Stimulated activated CD8-positive, alpha-beta memory T cell treated with anti-CD3 and anti-CD28 coated beads, Interleukin-12 subunit alpha, Interleukin-12 subunit beta, amount 100 ng/mL, for 1 hour (primary cell): ENCODE data around the gene SLC6A7.
A peak's percentile ranks its signal among the peaks of the same experiment; 100 is the strongest.

ENCODE experiments used
- DNase-seq: peaks from one replicate; pipeline ENCODE4 v3.0.0-alpha.2; 2020; ENCODE audit warnings: low read depth

The SLC6A7 gene

DNA sequence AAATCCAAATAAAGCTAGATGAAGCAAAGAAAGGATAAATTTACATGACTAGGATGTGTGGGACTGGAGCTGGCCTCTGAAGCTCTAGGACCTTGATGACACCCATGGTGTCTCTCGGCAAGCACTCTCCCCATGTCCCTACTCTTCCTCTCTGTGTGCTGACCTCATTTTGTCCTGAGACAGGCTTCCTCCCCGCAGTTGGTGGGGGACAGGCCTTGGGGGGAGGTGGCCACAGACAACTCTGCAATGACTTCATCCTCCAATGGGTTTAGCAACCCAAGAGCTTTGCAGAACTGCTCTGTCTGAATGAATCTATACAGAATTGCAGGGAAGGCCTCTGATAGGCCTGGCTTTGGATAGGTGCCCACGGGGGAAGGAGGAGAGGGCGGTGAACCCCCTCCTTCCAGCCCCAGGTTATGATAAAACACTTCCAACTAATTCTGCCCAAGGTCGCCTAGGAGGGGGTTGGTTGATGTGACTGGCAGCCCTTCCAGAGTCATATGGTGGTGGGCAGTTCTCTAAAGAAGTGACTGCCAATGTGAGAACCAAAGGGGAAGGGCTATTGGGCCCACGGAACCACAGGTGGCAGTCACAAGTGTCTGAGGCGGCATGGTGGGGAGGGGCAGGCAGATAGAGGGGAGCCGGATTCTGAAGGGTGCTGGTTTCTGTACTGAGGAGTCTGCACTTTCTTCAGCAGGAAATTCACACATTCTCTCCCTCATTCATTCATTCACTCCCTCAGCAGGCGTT is 6.0 kb downstream of the SLC6A7 start:
- DNase-seq, result no peak

GRCh38 chr5:150196514-150196913 is 6.7 kb downstream of the SLC6A7 start:
- no peak for DNase-seq

- DNase-seq, result no peak
These were observed 7.1 kb downstream of the SLC6A7 start for GRCh38 chr5:150196986-150197385.

DNA sequence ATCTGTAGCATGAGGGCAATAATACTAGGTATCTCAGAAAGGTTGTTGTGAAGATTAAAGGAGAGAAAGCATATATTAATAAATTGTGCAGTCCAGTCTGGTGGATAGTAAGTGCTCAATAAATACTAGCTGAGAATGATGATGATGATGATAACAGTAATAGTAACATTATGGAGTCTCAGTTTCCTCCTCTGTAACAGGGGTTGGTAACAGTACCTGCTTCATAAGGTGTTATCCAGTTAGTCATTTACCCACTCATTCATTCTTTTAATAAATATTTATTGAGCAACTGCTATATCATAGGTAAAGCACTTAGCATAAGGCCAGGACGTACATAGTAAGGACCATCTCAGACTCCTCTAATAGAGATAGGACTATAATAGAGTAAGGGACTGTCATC is 7.6 kb downstream of the SLC6A7 start:
- DNase-seq, result no peak

- no peak for DNase-seq
These were observed 12.6 kb downstream of the SLC6A7 start for GRCh38 chr5:150202501-150202900.

- DNase-seq, result no peak
These were observed 14.1 kb downstream of the SLC6A7 start for GRCh38 chr5:150203832-150204589.

DNA sequence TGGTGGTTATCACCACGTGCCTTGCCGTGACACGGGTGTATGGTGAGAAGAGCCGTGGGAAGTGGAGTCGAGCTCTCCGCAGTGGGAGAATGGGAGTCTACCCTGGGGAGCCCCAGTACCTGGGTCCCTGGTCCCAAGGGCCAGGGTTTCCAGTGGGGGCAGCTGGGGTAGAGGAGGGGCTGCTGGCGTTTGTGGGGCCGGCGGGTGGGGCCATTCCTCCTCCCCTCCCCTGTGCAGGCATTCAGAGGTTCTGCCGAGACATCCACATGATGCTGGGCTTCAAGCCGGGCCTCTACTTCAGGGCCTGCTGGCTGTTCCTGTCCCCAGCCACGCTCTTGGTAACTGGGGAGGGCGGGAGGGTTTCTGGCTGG is 14.7 kb downstream of the SLC6A7 start:
- no peak for DNase-seq

- DNase-seq, result no peak
These were observed 16.4 kb downstream of the SLC6A7 start for GRCh38 chr5:150206098-150206778.

- DNase-seq, result no peak
These were observed 16.9 kb downstream of the SLC6A7 start for GRCh38 chr5:150206779-150207115.

- no peak for DNase-seq
These were observed 18.6 kb downstream of the SLC6A7 start for GRCh38 chr5:150208187-150209098.

DNA sequence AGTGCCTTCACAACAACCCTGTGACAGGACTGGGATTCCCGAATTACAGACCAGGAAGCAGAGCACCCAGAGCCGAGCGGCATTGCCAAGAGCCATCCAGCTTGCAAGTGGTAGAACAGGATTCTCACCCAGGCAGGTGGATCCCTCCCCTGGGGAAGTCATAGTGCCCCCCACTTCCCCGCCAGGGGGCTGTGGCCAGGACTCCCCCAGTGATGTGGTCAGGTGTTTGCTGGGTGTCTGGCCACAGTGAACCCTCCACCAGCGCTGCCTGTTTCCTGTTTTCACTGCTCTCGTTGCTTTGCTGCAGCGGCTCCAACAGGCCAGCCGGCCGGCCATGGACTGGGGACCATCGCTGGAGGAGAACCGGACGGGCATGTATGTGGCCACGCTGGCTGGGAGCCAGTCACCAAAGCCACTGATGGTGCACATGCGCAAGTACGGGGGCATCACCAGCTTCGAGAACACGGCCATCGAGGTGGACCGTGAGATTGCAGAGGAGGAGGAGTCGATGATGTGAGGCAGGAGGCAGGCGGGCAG is 19.3 kb downstream of the SLC6A7 start:
- DNase-seq, result peak; percentile 2

DNA sequence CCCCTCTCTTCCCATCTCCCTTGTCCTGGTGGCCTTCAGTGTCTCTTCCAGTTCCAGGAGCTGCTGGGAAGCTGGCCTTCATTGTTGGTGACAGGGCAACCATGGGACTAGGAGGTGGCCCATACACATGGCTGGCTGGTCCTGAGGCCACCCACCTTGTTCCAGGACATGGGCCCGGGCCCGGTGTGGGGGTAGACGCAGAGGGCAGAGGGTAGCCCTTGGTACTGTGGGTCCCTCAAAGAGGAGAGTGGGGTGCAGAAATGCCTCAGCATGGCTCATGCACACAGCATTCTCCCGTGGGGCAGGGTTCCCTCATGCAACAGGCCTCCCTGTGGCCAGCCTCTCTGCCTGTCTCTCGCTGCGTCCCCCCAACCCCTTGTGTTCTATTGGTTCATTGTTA is 20.8 kb downstream of the SLC6A7 start:
- DNase-seq, result no peak

DNA sequence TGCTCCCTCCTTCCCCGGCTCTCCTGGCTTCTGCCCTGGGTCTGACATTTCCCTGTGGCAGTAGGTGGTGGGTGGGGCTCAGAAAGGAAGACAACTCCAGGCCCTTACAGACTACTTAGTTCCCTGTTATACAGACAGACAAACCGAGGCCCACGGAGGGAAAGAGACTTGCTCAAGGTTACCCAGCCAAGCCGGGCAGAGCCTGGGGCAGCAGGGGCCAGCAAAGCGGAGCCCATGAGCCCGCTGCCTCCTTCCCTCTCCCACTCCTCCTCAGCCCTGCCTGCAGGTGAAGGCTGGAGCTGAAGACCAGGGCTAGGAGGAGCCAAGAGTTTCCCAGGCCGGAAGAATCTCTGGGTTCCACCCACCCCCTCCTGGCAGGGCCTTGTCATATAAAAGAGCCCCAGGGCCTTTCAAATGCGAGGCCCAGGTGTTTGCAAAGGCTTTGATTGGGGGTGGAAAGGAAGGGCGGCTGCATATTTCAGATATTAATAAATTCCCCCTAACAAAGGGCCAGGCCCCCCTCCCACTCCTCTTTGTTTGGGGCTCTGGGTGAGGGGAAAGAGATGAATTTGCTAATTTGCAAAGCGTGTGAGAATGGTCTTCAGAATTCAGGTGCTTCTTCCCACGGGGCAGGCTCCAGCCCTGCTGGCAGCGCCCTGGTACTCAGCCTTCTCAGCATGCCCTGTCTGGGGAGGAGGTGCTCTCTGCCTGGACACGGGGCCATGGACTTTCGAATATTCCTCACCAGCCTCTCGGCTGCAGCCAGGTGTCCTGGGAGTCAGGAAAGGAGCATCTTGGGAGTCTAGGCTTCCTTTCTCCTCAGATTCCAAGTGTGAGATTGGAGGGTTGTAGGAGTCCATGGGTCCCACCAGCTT is 21.5 kb downstream of the SLC6A7 start:
- no peak for DNase-seq

DNA sequence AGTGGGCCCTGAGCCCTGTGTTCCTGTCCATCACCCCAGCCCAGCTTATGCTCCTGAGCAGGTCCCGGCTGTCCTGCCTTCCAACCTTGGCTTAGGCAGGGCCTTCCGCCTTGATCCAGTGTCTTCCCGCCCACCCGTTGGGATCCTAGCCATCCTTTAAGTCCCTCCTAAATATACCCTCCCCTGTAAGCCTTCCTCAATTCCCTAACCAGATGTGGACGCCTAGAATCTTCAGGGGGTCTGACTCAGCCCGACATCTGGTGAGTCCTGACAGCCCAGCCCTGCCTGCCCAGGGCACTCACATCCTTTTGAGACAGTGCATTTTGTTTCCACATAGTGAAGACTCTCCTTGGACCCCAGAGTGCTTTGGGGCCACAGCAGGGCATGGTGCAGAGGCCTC is 23.7 kb downstream of the SLC6A7 start:
- no peak for DNase-seq

GRCh38 chr5:150214289-150214688 is 24.4 kb downstream of the SLC6A7 start:
- DNase-seq, result no peak

DNA sequence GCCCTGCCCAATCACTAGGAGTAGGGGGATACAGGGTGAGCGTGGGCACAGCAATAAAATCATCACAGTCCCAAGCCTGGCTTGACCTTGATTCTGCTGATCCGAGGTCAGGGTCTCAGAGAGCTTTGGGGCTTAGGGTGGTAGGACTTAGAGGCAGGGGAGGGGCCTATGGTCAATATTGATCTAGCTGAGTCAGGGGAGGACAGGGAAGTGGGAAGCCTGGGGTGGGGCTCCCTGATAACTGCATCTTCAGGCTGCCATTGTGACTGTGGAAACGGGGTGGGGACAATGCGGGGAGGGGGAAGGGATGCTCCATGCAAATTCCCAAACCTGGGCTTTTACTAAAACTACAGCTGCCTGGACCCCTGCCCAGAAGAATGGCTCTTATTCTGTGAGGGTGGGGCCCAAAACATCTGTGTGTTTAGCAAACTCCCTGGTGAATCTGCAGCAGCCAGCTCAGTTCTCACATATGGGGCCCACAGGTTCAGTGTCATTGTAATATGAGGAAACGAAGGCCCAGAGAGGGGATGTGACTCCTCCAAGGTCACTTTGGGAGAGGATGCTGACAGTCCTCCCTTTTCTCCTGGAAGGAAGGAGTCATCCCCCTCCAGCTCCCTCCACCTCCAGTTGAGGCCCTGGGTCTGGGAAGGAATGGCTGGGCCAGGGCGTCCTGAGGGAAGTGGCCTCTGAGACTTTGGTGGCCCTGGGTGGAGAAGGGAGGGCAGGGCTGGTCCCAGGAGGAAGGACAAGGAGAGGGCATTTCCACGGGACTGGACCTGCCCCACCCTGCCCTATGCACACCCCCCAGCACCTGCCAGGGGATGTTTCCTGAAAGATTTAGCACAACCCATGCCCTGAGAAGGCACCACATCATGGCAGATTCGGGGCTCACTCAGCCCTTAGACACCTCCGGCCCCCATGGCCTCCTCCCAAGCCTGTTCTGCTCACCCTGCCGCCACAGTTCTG is 26.4 kb downstream of the SLC6A7 start:
- DNase-seq, result no peak

- DNase-seq, result no peak
These were observed 27.2 kb downstream of the SLC6A7 start for GRCh38 chr5:150217038-150217437.

DNA sequence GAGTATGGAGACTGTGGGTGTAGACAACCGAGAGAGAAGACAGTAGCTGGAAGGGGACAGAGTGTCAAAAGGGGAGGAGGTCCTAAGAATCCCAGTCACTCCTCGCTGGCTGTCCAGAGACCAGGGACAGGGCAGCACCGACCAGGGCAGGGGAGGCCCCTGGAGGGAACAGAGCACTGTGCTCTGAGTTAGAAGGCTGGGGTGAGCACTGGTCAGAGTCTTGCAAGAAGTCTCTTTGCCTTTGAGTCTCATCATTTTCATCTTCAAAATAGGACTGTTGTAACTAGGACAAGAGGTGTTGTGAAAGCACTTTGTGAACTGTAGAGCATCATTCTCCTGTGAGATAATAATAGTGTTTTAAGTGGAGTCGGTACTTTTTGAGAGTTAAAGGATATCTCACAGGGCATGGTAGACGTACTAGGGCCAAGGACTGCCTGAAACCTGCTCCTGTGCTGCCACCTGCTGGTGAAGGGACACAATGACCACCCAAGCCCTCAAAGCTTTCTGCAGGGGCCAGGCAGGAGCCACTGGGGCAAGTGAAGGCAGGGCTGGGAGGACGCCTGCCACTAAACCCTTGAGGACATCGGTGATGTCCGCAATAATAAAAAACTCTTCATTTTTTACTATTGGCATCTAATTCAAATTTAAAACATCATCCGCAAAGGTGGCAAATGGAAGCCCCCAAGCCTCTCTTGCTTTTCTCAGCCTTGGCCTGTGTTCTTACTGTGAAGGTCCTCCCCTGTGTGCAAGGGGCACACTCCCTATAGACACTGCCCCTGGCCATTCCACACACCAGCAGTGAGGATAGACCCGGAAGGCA is 28.2 kb downstream of the SLC6A7 start:
- DNase-seq, result peak; percentile 66

GRCh38 chr5:150218693-150219035 is 28.8 kb downstream of the SLC6A7 start:
- DNase-seq, result no peak
